ENCODE results near the gene PSMC1. TPM values are rescaled to one million over a fixed set of nuclear protein-coding genes. Genes with fewer than 3 reads are reported as not detected.
A peak's percentile ranks its signal among the peaks of the same experiment; 100 is the strongest.

Gene PSMC1
- total and polyA plus RNA-seq, 8 donors, result 14.5 to 247 (median 96.1) TPM

DNA sequence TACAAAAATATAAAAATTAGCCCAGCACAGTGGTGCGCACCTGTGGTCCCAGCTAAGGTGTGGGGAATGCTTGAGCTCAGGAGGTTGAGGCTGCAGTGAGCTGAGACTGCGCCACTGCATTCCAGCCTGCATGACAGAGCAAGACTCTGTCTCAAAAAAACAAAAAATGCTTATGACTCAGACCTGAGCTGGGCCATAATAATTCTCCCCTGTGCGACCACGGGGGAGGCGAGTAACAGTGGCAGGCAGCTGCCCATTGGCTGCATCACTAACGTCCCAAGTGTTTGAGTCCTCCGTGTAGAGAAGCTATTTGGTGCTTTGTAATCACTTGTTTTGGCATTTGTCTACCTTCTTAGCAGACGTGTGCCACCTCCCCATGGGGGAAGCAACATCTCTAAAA, 24.9 kb downstream of the PSMC1 start:
- intact Hi-C loops (cut with DNase I; ENCODE audit: low total_unique reads), result no loop called here
- H3K4me1 ChIP-seq, result no peaks in the 10 kb centered on the region
- H3K4me3 ChIP-seq, result no peak overlapping the region
- H3K27me3 ChIP-seq, result no peaks in the 10 kb centered on the region
- no peak overlapping the region for H3K27ac ChIP-seq
- H3K36me3 ChIP-seq, result peaks cover 32 to 97% (median 91%) of the 10 kb centered on the region in 4 donors
- WGBS, 5 donors, result 75 to 88% (median 85%) methylated on average over 7 to 8 of the region's 8 CpGs
- no peak for TF ChIP-seq EP300 (IDR thresholded peaks at IDR 0.05)
- TF ChIP-seq POLR2A (IDR thresholded peaks at IDR 0.05), result no peak
- TF ChIP-seq POLR2AphosphoS5 (IDR thresholded peaks at IDR 0.05), result no peak
- TF ChIP-seq, protein P1, sequence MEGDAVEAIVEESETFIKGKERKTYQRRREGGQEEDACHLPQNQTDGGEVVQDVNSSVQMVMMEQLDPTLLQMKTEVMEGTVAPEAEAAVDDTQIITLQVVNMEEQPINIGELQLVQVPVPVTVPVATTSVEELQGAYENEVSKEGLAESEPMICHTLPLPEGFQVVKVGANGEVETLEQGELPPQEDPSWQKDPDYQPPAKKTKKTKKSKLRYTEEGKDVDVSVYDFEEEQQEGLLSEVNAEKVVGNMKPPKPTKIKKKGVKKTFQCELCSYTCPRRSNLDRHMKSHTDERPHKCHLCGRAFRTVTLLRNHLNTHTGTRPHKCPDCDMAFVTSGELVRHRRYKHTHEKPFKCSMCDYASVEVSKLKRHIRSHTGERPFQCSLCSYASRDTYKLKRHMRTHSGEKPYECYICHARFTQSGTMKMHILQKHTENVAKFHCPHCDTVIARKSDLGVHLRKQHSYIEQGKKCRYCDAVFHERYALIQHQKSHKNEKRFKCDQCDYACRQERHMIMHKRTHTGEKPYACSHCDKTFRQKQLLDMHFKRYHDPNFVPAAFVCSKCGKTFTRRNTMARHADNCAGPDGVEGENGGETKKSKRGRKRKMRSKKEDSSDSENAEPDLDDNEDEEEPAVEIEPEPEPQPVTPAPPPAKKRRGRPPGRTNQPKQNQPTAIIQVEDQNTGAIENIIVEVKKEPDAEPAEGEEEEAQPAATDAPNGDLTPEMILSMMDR (IDR thresholded peaks at IDR 0.05), result no peak
- DNase-seq, result no peak
- H3K9me3 ChIP-seq, result no peaks in the 10 kb centered on the region

DNA sequence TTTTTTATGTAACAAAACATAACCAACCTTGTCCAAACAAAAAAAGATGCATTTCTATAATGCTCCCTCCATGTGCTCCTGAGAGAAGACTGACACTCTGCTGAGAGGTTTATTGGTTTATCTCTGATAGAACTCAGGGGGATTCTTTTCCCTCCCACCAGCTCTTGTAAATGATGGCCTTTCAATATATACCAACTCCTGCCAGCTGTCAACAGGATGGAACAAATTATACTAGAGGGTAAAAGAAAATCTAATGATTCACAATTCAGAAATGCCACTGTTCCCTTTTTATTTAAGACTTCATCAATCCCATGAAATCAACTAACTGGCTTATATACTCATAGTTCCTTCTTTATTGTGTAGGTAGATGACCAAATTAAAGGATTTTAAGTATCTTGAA, 25.4 kb downstream of the PSMC1 start:
- Histone ChIP-seq H3K4me3 (no peak overlapping the region), H3K9me3 (no peaks in the 10 kb centered on the region), H3K27ac (no peak overlapping the region), H3K36me3 (peaks cover 37 to 97% (median 90%) of the 10 kb centered on the region in 4 donors), H3K4me1 (no peaks in the 10 kb centered on the region), H3K27me3 (no peaks in the 10 kb centered on the region)
- DNase-seq, result no peak
- TF ChIP-seq EP300 (IDR thresholded peaks at IDR 0.05), result no peak
- TF ChIP-seq POLR2A (IDR thresholded peaks at IDR 0.05), result no peak
- TF ChIP-seq, protein P1 (IDR thresholded peaks at IDR 0.05), result no peak
- TF ChIP-seq POLR2AphosphoS5 (IDR thresholded peaks at IDR 0.05), result no peak
- intact Hi-C loops (cut with DNase I; ENCODE audit: low total_unique reads), result no loop called here

DNA sequence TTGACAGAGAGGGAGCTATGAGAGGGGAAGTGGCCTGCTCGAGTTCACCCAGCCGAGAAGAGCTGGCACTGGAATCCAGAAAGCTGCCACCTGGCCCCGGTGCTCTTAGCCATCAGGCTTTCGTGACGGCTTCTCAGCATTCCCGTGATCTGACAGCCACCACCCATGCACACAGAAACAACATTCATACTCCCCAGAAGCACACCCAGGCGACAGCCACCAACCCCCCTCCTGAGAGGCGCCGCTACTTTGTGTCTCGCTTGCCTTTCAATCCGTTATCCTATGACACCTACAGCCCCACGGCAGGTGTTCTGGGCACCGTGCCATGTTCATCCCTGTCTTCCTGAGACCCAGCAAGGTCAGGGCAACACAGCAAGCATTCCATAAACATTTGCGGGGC, 31.4 kb downstream of the PSMC1 start:
- Histone ChIP-seq H3K9me3 (no peaks in the 10 kb centered on the region), H3K27ac (peak overlapping the region in 1 of 5 donors; percentile 55), H3K4me3 (no peak overlapping the region), H3K36me3 (peaks cover 49 to 97% (median 92%) of the 10 kb centered on the region in 4 donors), H3K4me1 (peaks cover 0 to 21% (median 8%) of the 10 kb centered on the region in 4 donors), H3K27me3 (no peaks in the 10 kb centered on the region)
- 81 to 93% (median 86%) methylated on average over 14 of the region's 14 CpGs for WGBS, 5 donors
- no peak for DNase-seq
- intact Hi-C loops (cut with DNase I; ENCODE audit: low total_unique reads), result no loop called here
- TF ChIP-seq EP300 (IDR thresholded peaks at IDR 0.05), result no peak

DNA sequence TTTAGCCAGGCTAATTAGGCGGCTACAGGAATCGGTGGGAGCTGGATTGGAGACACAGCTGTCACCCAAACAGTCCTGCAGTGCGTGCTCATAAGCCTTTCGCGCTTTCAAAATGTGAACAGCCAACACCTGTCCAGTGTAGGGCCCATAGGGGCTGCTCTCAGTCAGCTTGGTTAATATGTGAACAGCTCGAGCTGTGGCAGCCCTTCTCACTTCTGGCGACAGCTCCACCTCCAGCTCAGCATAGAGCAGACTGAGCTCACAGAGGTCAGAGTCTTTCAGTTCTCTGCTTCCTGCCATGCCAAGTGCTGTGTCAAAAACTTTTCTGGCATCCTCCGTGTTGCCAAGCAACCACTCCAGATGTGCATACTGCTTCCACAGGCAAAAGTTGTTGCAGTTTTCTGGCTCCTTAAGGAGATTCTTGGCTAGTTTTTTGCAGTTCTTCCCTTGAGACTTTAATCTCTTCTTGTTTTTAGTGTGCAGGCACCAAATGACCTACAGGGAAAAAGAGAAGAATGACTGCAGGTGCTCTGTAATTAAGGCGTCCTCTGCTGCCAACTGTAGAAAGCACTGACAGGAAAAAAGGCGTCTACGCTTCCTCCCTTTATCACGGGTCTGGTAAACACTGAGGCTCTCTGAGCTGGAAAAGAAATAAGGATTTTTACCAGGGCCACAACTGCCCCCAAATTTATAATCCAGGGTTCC, 32.5 kb downstream of the PSMC1 start:
- no peaks in the 10 kb centered on the region for H3K9me3 ChIP-seq
- DNase-seq, result peak in 1 of 2 donors; percentile 73
- 51 to 71% (median 67%) methylated on average over 10 to 12 of the region's 12 CpGs for WGBS, 5 donors
- no peak for TF ChIP-seq POLR2AphosphoS5 (IDR thresholded peaks at IDR 0.05)
- peak overlapping the region in 1 of 5 donors; percentile 55 for H3K27ac ChIP-seq
- H3K36me3 ChIP-seq, result peaks cover 49 to 93% (median 87%) of the 10 kb centered on the region in 4 donors
- H3K27me3 ChIP-seq, result no peaks in the 10 kb centered on the region
- peaks cover 0 to 21% (median 8%) of the 10 kb centered on the region in 4 donors for H3K4me1 ChIP-seq
- H3K4me3 ChIP-seq, result no peak overlapping the region
- intact Hi-C loops (cut with DNase I; ENCODE audit: low total_unique reads), result no loop called here

DNA sequence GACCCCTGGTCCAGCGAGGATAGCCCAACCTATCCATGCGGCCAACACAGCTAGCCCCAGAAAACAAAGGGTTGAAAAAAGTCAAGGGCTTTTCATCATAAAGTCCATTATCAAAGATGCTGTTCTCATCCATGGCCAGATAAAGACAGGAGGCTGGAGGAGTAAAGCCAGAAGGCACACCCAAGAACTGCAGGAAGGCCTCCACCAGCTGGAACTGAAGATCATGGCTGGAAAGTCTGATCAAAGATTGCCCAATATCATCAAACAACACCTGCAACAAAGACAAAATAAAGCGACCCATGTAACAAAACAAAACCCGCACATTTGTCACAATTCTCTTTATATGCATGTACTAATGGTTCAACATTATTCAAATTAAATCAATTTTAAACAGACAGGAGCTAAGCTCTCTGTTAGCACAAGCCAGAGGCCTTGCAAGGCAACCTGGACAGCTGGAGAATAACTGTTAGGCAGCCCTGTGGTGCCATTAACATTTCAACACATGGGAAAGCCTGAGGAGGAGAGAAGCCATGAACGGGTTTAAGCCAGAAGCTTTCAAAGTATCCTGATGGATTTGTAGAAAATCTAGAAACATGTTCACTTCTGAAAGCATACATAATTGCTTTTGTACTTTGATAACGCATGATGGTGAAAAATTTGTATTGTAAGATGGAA, 34.1 kb downstream of the PSMC1 start:
- no peak overlapping the region for H3K4me3 ChIP-seq
- no peaks in the 10 kb centered on the region for H3K27me3 ChIP-seq
- H3K9me3 ChIP-seq, result no peaks in the 10 kb centered on the region
- H3K4me1 ChIP-seq, result peaks cover 0 to 25% (median 11%) of the 10 kb centered on the region in 4 donors
- DNase-seq, result no peak
- H3K27ac ChIP-seq, result peak overlapping the region in 1 of 5 donors; percentile 55
- WGBS, 5 donors, result 81 to 88% (median 86%) methylated on average over 6 of the region's 6 CpGs
- intact Hi-C loops (cut with DNase I; ENCODE audit: low total_unique reads), result no loop called here
- peaks cover 52 to 93% (median 88%) of the 10 kb centered on the region in 4 donors for H3K36me3 ChIP-seq
- TF ChIP-seq, protein P1 (IDR thresholded peaks at IDR 0.05), result no peak
- TF ChIP-seq POLR2AphosphoS5 (IDR thresholded peaks at IDR 0.05) (no peak), POLR2A (IDR thresholded peaks at IDR 0.05) (no peak), EP300 (IDR thresholded peaks at IDR 0.05) (no peak)

Data from stomach (tissue), 9 donors.